Measurements from ENCODE around the gene UBE2C.

The UBE2C gene

DNA sequence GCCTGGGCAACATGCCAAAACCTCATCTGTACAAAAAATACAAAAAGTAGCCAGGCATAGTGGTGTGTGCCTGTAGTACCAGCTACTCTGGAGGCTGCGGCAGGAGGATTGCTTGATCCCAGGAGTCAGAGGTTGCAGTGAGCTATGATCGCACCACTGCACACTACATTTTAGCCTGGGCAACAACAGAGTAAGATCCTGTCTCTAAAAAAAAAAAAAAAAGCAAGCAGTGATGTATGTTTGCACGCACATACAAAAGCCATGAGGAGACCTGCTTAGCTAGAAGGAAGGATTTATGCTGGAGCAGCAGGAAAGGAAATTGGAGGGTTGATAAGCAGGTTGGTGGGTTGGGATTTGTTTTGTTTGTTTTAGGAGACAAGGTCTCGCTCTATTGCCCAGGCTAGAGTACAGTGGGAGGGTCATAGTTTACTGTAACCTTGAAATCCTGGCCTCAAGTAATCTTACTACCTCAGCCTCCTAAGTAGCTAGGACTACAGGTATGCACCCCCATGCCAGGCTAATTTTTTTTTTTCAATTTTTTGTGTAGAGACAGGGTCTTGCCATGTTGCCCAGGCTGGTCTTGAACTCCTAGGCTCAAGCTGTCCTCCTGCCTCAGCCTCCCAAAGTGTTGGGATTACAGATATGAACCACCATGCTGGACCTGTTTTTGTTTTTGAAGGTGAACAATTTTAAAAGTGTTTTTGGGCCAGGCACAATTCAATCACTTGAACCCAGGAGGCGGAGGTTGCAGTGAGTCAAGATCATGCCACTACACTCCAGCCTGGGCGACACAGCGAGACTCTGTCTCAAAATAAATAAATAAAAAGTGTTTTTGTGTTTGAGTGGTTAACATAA is 49.0 kb downstream of the UBE2C start:
- no peak for DNase-seq

DNA sequence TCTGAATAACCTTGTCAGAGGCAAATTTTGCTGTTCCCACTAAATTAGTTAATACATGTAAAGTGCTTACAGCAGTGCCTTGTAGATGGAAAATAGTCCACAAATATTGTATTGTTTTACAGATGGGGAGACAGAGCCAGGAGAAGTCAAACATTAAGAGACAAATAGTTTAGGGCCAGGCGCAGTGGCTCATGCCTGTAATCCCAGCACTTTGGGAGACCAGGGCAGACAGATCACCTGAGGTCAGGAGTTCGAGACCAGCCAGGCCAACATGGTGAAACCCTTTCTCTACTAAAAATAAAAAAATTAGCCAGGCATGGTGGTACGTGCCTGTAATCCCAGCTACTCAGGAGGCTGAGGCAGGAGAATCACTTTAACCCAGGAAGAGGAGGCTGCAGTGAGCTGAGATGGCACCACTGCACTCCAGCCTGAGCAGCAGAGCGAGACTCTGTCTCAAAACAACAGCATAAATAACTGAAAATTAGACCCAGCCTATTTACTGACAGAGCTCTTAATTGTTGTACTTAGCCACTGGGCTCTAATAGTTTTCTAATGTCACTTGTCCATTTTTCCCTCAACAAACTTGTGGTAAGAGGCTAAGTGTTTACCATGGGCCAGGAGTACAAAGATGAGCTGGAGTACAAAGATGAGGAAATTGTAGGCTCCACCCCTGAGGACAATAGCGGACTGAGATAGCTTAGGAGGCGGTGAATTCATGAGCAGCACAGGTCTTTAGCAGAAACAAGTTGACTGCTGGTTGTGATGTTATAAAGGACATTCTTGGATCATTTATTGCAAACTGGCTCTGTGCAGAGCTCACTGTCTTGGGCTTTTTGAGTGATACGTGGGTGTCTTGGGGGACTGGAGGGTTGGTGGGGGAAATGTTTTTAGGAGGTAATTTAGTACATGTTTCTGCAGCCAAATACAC is 51.4 kb downstream of the UBE2C start:
- no peak for DNase-seq

DNA sequence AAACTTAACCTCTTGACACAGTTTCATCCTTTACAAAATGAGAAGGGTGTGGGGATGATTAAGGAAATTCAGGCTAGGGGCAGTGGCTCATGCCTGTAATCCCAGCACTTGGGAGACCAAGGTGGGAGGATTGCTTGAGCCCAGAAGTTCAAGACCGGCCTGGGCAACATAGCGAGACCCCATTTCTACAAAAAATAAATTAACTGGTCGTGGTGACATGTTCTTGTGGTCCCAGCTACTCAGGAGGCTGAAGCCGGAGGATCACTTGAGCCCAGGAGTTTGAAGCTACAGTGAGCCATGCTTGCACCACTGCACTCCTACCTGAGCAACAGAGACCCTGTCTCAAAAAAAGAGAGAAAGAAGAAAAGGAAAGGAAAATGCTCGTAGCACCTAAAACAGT is 54.0 kb downstream of the UBE2C start:
- no peak for DNase-seq

All from inflammatory macrophage treated with lipopolysaccharide for 1 hour (primary cell).